ENCODE data around the gene BBOX1. TPM values are rescaled to one million over a fixed set of nuclear protein-coding genes. Genes with fewer than 3 reads are reported as not detected.

The BBOX1 gene
- total RNA-seq, 2 donors from 2014 or later = not detected

DNA sequence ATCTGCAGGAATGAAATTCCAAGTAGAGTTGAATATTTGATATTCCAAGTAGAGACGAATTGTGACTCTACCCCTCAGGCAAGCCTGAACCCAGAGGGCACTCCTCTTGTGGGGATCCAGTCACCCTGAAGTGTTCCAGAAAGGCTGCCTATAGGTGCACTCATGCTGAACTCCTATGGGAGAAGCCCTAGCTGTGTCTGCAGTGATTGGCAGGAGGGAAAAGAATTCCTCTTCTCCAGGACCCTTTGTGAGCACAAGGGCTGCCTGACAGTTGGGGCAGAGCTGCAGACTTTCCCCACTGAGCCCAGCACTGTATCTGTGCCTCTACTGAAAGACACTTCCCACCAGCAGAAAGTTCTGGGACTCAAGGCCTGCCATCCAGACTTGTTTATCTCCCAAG lies 35.0 kb downstream of the BBOX1 start:
- Histone ChIP-seq H3K36me3 (no peaks in the 10 kb centered on the region), H3K9ac (ENCODE audit: low read depth in 2 of 2, low read length in 2 of 2) (no peak overlapping the region), H3K27ac (no peak overlapping the region), H3K9me3 (no peaks in the 10 kb centered on the region), H3K27me3 (no peaks in the 10 kb centered on the region), H3K4me1 (no peaks in the 10 kb centered on the region), H3K4me3 (no peak overlapping the region)
- TF ChIP-seq, protein P1, sequence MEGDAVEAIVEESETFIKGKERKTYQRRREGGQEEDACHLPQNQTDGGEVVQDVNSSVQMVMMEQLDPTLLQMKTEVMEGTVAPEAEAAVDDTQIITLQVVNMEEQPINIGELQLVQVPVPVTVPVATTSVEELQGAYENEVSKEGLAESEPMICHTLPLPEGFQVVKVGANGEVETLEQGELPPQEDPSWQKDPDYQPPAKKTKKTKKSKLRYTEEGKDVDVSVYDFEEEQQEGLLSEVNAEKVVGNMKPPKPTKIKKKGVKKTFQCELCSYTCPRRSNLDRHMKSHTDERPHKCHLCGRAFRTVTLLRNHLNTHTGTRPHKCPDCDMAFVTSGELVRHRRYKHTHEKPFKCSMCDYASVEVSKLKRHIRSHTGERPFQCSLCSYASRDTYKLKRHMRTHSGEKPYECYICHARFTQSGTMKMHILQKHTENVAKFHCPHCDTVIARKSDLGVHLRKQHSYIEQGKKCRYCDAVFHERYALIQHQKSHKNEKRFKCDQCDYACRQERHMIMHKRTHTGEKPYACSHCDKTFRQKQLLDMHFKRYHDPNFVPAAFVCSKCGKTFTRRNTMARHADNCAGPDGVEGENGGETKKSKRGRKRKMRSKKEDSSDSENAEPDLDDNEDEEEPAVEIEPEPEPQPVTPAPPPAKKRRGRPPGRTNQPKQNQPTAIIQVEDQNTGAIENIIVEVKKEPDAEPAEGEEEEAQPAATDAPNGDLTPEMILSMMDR (IDR thresholded peaks at IDR 0.05) = no peak
- intact Hi-C loops (cut with DNase I) = no loop called here
- DNase-seq = no peak

DNA sequence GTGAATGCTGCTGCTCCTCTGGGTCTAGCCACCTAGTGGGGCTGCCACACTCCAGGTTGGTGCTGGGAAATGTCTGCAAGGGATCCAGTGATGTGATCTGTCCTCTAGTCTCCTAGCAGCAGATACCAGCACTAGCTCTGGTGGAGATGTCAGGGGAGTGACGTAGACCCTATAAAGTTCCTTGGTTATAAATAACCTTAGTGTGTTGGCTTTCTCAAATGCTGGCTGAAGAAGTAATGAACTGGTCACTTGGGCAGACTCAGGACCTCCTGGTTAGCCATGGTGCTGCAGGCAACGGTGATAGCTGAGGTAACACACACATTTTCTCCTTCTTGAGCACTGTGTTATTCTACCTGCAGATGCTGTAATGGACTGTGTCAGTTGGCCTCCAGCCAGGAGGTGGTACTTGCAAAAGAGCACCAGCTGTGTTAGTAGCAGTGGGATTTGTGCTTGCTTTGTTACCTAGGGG lies 35.5 kb downstream of the BBOX1 start:
- H3K9me3 ChIP-seq = no peaks in the 10 kb centered on the region
- no peak overlapping the region for H3K9ac ChIP-seq (ENCODE audit: low read depth in 2 of 2, low read length in 2 of 2)
- intact Hi-C loops (cut with DNase I) = no loop called here
- no peaks in the 10 kb centered on the region for H3K27me3 ChIP-seq
- H3K36me3 ChIP-seq = no peaks in the 10 kb centered on the region
- H3K4me3 ChIP-seq = no peak overlapping the region
- H3K4me1 ChIP-seq = no peaks in the 10 kb centered on the region
- DNase-seq = no peak
- no peak overlapping the region for H3K27ac ChIP-seq
- TF ChIP-seq, protein P1 (IDR thresholded peaks at IDR 0.05) = no peak

DNA sequence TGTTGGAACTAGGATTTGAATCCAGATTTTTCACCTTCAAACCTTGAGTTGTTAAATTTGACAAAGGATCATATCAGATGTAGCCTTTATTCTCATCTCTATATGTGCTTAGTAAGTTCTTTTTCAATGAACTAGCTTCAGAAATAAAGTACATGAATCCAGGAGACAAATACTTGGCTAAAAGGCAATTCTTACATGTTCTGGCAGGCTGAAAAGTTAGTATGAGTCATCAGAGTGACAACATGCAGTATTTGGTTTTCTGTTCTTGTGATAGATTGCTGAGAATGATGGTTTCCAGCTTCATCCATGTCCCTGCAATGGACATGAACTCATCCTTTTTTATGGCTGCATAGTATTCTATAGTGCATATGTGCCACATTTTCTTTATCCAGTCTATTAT lies 40.4 kb downstream of the BBOX1 start:
- H3K36me3 ChIP-seq = no peaks in the 10 kb centered on the region
- H3K9ac ChIP-seq (ENCODE audit: low read depth in 2 of 2, low read length in 2 of 2) = no peak overlapping the region
- no peaks in the 10 kb centered on the region for H3K4me1 ChIP-seq
- H3K27me3 ChIP-seq = no peaks in the 10 kb centered on the region
- no peaks in the 10 kb centered on the region for H3K9me3 ChIP-seq
- no peak overlapping the region for H3K27ac ChIP-seq
- intact Hi-C loops (cut with DNase I) = no loop called here
- no peak overlapping the region for H3K4me3 ChIP-seq
- DNase-seq = no peak
- TF ChIP-seq, protein P1 (IDR thresholded peaks at IDR 0.05) = no peak

DNA sequence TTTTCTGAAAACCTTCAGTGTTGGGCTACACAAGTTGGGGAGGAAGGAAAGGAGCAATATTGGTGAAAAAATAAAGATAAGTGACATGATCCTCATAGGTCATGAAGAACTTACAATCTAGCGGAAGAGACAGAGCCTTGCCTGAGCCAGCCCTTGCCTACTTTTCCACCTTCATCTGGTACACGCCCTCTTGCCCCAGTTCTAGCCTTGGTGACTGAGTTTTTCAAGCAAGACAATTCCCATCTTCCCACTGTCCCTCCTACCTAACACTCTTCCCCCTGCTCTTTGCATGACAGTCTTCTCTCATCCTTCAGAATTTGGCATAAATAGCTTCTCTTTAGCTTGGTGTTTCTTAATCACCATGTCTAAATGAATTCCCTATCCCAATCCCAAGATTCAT lies 42.6 kb downstream of the BBOX1 start:
- H3K4me3 ChIP-seq = no peak overlapping the region
- no peaks in the 10 kb centered on the region for H3K27me3 ChIP-seq
- intact Hi-C loops (cut with DNase I) = no loop called here
- no peak overlapping the region for H3K27ac ChIP-seq
- H3K9ac ChIP-seq (ENCODE audit: low read depth in 2 of 2, low read length in 2 of 2) = no peak overlapping the region
- H3K4me1 ChIP-seq = no peaks in the 10 kb centered on the region
- H3K9me3 ChIP-seq = no peaks in the 10 kb centered on the region
- DNase-seq = no peak
- H3K36me3 ChIP-seq = no peaks in the 10 kb centered on the region
- TF ChIP-seq, protein P1 (IDR thresholded peaks at IDR 0.05) = no peak

DNA sequence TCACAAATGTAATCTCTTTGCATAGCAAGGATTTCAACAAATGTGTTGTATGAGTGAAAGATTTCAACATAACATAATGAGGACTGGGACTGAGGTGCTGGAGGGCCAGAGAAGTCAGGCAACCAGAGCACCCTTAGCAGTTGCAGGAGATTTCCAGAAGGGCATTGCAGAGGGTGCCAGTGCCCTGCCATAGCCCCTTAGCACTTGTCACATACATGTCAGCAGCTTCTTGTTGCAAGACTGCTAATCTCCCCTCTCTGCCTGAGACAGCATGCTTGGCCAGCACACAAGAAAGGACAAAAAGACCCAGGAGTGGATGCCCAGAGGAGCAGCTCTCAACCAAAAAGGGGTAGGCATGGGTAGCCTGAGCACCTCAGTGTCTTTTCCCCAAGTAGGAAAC lies 43.2 kb downstream of the BBOX1 start:
- Histone ChIP-seq H3K36me3 (no peaks in the 10 kb centered on the region), H3K27ac (no peak overlapping the region), H3K9me3 (no peaks in the 10 kb centered on the region), H3K4me3 (no peak overlapping the region), H3K9ac (ENCODE audit: low read depth in 2 of 2, low read length in 2 of 2) (no peak overlapping the region), H3K4me1 (no peaks in the 10 kb centered on the region), H3K27me3 (no peaks in the 10 kb centered on the region)
- no peak for DNase-seq
- intact Hi-C loops (cut with DNase I) = no loop called here
- TF ChIP-seq, protein P1 (IDR thresholded peaks at IDR 0.05) = no peak

DNA sequence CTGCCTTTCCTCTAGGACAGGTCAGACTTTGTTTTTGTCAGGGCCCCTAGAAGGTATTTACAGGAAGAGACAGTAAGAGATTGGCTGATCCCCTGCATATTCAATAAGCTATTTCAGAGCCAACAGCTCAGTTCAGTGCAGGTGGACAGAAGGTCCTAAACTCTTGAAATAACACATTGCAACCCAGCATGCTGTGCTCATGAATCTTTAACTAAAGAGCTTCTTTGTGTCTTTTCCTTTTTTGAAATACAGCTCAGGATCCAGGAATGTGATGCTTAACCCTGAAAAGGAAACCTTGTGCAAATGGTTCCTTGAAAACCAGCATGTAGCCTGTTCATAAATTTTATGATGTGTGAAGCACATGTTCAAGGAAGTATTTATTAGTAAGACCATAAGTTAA lies 43.9 kb downstream of the BBOX1 start:
- Histone ChIP-seq H3K36me3 (no peaks in the 10 kb centered on the region), H3K9me3 (no peaks in the 10 kb centered on the region), H3K4me1 (no peaks in the 10 kb centered on the region), H3K27me3 (no peaks in the 10 kb centered on the region), H3K27ac (no peak overlapping the region), H3K4me3 (no peak overlapping the region), H3K9ac (ENCODE audit: low read depth in 2 of 2, low read length in 2 of 2) (no peak overlapping the region)
- DNase-seq = no peak
- TF ChIP-seq, protein P1 (IDR thresholded peaks at IDR 0.05) = no peak
- intact Hi-C loops (cut with DNase I) = no loop called here

Data from colonic mucosa (tissue), 4 donors.